SKM-1 (cell line): Measurements from ENCODE around the gene EIF4A3.

ENCODE experiments used
- DNase-seq: peaks from one replicate; lab custom pipeline; 2025; ENCODE audit not compliant: unreplicated experiment; lab: John Stamatoyannopoulos, UW

EIF4A3 gene

DNA sequence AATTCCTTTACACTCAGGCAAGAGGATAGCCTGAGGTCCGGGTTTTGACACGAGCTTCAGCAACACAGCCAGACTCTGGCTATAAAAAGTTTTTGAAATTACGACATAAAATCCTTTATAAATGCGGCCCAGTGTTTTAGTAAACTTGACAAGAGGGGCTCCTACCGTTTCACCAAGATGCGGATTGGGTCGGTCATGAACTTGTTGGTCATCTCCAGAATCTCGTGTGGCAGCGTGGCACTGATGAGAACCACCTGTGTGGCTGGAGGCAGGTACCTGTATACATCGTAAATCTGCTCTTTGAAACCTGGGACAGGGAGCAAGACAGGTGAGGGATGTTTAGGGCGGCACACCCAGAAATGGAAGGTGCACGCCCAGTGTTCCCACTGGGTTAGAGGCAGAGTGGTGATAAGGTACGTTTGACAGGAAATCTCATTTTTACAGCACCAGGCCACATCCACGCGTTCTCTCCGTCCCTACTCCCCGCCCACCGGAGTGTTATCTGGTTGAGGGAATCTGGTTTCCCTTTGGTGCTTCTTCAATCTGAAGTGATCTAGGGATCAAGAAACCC lies 8.0 kb downstream of the EIF4A3 start:
- DNase-seq: no peak

DNA sequence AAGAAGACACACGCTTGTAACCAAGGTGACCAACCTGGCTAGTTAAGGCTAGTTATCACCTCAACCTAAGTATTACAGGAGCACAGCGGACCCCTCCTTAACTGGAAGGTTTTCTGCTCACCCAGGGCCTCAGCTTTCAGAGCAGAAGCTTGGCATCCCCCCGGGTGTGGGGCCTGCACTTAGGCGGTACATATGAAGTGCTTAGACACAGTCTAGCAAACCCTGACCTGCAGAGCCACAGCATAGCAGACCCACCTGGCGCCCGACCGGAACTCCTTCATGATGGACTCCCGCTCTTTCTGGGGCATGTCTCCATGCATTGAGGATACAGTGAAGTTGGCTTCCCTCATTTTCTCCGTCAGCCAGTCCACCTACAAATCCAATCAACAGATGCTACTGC lies 9.8 kb downstream of the EIF4A3 start:
- no peak for DNase-seq

DNA sequence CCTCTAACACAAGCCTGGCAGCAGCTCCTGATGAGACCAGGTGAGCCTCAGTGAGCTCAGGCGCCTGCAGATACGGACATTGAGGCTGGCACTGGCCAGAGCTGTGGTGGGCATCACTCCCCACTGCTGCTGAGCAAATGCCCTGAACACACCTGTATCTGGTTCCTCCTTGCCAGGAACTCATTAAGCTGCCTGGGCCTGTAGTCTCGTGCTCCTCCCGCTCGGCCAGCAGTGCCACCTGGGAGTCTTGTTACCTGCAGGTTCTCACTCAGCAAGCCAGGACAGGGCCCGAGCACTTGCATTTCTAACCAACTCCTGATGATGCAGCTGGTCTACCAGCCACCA lies 13.3 kb downstream of the EIF4A3 start:
- DNase-seq: no peak

DNA sequence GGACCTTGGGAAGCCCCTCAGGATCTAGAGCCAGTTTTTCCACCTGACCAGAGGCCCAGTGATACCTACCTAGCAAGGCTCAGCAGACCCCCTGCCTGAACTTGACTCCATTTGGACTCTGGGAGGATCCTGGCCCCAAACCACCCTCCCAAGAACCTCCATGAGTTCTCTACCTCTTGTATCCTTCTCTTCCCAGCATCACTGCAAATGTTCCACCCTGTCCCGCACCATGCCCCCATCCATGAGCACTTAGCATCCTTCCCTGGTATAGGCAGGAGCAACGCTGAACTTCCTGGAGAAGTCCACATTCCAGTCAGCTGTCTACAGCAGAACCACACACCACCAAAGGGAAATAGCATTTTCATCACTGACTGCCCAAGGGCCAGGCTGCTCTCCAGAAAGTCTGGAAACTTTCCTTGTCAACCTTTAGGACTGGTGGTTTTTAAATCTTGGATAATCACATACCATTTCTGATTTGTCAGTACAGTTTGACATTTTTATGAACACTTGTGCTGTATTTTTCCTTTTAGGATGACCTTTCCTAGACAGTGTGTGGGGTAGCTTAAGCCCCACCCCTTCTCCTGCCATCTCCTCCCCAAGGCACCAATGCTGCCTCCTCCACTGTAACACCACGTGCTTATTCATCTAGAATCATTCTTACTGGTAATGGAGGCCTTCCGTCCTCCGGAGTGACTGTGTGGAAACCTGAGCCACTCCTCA lies 13.9 kb downstream of the EIF4A3 start:
- DNase-seq: no peak

DNA sequence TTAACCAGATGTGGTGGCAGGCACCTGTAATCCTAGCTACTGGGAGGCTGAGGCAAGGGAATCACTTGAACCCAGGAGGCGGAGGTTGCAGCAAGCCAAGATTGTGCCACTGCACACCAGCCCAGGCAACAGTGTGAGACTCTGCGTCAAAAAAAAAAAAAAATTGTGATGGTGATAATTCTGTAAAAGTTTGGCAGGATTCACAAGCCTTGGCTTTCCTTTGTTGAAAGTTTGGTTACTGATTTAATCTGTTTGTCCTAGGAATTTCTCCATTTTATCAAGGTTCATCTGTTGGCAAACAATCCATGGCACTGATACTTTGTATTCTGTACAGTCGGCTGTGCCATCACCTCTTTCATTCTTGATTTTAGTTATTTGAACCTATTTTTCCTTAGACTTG lies 15.9 kb downstream of the EIF4A3 start:
- no peak for DNase-seq

DNA sequence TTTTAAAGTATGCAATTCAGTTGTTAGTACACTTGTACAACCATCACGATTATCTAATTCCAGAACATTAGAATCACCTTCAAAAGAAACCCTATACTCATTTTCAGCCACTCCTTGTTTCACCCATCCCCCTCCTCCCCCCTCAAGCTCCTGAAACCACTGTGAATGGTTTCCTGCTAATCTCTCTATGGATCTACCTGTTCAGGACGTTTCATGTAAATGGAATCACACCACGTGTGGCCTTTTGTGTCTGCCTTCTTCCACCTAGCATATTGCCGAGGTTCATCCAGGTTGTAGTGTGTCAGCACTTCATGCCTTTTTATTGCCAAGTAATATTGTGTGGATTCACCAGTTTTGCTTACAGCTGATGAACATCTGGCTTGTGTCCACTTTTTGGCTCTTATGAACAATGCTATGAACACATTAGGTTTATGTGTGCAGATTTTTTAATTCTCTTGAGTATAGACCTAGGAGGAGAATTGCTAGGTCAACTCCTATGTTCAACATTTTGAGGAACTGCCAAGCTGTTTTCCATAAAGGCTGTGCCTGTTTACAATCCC lies 17.8 kb downstream of the EIF4A3 start:
- no peak for DNase-seq

DNA sequence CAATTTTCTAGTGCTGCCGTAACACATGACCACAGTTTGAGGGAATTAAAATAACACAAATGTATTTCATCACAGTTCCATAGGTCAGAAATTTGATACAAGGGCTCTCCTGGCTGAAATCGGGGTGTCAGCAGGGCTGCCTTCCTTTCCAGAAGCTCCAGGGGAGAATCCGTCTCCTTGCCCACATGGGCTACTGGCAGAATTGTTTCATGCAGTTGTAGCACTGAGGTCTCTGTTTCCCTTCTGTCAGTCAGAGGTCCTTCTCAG lies 20.5 kb downstream of the EIF4A3 start:
- no peak for DNase-seq

DNA sequence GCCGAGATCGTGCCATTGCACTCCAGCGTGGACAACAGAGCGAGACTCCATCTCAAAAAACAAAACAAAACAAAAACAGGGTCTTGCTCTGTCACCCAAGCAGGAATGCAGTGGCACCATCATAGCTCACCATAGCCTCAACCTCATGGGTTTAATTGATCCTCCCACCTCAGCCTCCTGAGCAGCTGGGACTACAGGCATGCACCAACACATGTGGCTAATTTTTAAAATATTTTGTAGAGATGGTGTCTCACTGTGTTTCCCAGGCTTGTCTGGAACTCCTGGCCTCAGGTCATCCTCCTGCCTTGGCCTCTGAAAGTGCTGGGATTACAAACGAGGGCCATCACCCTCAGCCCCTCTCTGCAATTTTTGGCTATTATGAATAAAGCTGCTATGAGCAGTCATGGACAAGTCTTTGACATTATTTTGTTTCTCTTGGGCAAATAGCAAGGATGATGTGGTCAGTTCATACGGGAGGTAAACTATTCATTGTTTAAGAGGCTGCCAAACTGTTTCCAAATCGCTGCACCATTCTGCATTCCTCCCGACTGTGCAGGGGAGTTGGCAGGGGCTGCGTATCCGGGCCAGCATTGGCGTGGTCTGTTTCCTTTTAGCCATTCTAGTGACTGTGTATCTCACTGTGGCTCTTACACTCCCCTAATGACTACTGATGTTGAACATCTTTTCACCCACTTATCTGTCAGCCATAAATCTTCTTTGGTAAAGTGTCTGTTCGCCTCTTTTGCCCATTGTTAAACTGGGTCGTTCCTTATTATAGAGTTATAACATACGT lies 21.1 kb downstream of the EIF4A3 start:
- no peak for DNase-seq

DNA sequence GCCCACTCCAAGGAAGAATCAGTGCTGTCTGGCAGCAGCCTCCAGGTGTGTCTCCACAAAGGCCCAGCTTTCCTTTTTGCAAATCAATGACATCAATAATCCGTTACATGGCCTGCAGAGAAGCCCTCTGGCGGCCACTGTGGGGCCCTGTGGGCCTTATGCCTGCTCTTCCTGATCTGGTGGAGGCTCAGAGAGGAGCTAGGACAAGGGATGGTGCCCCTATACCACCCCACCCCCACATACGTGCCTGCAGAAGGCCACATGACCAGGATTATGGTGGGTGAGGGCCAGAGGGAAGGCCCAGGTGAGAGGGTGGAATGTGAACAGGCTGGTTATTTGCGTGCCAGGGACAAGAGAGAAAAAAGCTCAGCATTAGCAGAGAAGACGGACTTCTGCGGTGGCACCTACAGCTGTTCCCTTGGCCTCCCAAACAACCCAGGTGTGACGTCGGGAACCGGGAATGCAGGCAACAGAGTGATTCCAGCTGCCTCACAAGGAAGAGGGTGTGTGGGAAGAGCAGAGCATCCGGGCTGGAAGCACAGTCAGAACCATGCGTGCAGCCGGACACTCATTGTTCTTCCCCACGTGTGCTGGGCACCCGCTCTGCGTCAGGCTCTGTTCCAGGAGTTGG lies 22.5 kb downstream of the EIF4A3 start:
- no peak for DNase-seq

DNA sequence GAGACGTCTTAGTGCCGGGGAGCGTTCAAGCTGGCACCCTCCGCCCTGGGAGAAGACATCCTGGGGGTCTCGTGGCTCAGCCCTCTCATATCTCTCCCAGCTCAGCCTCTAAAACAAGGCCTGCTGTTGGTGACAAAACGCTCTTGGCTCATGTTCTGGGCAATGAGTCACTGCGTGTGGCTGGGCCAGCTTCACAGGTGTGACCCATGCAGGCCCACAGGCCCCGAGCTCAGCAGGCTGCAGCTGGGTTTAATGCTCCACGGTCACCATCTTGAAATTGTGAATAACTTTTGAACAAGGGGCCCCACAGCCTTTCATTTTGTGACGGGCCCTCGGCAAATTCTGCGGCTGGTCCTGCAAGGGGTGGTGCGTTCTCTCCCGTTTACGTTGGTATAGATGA lies 23.1 kb downstream of the EIF4A3 start:
- DNase-seq: no peak

DNA sequence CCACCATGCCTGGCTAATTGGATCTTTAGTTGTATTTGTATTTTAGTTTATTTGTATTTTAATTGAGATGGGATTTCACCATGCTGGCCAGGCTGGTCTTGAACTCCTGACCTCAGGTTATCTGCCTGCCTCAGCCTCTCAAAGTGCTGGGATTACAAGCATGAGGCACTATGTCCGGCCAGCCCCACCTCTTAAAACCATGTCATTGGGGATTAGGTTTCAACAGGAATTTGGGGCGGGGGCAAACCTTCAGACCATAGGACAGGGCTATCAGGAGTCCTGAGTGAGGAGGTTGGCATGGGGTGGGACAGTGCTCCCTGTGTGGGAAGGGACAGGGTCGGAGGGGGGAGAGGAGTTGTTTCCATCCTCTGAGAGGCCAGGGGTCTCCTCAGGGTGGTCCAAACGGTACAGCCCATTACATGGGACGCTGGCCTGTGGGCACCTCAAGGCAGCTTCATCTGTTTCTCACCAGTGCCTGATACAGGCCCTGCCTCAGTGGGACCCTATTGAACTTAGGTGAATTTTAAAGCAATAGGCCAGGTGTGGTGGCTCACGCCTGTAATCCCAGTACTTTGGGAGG lies 23.9 kb downstream of the EIF4A3 start:
- no peak for DNase-seq

DNA sequence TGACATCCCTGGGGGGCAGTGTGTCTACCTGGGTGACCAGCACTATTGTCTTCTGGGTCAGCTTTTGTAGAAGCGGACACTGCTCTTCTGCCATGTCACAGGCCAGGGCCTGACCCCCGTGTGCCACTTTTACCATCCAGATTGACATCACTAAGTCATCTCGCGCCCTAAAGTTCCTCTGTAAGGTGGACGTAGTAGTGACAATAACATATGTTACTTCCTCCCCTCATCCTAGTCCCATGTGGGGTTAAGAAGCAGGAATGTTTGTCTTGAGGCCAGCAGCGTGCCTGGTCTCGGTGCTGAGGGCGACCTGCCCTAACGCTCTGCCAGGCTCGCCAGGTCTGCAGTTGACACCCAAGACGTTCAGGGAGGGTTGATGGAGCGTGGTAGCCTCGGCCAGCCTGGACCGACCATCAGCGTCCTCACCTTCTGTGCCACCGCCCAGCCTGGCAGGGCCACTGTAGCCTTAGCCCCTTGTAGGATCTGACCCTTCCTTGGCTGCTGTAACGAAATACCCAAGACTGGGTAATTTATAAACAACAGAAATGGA lies 24.8 kb downstream of the EIF4A3 start:
- no peak for DNase-seq

DNA sequence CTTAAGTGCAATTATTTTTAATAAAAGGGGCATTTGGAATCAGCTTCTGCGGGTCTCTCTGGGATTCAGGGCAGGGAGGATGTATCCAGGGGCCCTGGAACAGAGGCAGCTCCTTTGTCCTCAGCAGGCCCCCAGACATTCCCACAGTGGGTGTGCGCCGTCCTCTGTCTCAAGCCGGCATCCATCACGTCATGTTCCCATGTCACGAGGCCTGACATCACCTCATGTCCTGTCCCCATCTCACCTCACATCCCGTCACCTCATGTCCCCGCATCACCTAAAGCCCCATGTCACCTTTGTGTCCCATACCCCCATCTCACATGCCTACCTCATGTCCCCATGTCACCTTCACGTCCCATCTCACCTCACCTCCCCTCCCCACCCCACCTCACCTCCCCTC lies 27.1 kb downstream of the EIF4A3 start:
- DNase-seq: no peak

DNA sequence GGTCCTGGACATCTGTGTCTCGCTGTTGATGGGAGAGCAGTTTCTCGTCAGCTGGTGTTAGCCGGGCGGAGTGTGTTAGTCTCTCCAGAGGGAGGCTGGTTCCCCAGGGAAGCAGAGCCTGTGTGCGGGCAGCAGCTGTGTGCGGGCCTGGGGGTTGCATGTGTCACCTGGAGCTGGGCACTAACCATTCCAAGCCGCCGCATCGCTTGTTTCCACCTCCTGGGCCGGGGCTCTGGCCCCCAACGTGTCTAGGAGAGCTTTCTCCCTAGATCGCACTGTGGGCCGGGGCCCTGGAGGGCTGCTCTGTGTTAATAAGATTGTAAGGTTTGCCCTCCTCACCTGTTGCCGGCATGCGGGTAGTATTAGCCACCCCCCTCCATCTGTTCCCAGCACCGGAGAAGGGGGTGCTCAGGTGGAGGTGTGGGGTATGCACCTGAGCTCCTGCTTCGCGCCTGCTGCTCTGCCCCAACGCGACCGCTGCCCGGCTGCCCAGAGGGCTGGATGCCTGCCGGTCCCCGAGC lies 27.6 kb downstream of the EIF4A3 start:
- no peak for DNase-seq

DNA sequence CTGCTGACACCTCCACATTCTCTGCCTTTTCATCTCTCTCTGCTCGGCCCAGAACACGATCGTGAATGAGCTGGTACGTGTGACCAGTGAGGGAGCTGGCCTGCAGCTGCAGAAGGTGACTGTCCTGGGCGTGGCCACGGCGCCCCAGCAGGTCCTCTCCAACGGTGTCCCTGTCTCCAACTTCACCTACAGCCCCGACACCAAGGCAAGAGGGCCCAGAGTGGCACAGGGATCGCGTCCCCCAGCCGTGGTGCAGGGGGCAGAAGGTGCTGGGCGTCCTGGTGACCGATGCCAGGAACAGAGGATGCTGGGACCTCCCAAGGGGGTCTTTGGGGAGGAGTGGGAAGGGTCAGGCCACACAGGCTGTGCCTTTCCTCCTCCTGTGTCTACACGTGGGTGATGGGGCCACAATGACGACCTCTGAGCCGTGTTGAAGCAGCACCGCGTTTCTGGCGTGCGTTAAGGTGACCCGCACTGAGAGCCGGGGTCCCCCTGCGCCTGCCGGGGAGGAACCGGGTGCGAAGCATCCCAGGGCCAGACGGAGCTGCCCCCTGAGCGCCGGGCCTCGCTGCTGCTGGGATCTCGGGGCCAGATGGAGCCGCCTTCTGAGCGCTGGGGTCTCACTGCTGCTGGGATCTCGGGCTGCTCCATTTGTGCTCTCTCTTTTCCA lies 28.2 kb downstream of the EIF4A3 start:
- DNase-seq: no peak

DNA sequence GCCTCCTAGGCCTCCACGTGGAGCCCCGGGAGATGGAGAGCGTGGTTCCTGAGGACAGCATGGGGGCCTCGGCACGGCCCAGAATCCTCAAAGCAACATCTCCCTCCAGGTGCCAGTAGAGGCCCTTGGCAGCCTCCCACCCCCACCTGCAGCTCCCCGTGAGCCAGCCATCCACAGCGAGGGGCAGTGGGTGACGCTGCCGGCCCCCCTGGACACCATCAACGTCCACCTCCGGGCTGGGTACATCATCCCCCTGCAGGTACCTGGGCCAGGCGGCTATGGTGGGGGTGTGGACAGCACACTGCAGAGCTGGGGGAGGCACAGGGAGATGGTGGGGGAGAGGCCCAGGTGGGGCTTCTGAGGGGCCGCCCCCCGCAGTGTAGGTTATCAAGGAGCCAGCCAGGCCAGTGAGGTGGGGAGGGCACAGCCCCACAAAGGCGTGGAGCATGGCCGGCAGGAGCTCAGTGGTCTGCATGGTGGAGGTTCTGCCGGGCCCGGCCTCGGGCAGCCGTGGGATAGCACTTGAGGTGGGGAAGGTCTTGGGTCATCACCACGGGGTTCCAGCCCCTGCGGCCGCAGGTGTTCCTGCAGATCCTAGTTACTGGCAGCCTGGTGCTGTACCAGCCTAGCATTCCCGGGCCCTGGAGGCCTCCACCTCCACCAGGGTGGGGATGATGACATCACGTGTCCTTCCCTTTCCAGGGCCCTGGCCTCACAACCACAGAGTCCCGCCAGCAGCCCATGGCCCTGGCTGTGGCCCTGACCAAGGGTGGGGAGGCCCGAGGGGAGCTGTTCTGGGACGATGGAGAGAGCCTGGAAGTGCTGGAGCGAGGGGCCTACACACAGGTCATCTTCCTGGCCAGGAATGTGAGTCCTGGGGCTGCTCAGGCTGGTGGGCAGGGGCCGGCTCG lies 29.2 kb downstream of the EIF4A3 start:
- DNase-seq: no peak

DNA sequence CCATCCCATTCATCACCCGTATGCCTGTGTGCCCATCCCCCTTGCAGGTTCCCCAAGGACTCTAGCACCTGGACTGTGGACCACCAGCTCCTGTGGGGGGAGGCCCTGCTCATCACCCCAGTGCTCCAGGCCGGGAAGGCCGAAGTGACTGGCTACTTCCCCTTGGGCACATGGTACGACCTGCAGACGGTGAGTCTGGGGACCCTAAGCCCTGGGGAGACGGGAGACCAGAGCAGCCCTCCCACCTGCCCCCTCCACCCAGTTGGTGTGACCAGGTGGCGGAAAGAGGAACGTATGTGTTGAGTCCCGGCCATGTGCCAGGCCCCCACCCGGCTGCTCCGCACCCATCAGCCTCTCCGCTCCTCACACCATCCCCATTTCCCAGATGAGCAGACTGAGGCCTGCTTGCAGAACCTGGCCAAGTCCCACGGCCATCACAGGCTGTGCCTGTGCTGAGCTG lies 30.0 kb downstream of the EIF4A3 start:
- no peak for DNase-seq

DNA sequence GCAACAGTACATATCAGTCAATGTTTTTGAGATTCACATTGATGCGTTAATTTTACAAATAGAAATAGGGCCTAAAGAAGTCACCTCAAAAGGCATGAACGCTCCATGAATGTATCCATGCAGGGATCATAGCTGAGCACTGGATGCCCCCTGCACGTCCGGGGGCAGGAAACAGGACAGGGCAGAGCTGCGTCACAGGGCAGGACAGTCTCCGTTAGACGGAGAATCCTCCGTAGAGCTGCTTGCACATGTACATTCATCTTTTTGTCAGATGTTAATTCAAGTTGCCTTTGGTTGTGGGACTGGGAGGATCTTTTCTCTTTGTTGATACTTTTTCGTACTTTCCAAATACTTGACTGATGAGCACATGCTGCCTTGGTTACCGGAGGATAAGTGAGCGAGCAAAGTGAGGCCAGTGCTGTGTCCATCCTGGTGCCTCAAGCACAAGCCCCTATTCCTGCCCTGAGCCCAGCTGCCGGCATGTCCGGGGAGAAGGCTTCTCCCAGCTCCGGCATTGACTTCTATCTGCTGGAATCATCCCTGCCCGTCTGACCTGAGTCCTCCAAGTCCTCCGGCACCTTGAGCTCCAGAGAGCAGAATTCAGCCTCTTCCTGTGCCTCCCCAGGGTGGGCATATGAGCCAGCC lies 30.5 kb downstream of the EIF4A3 start:
- no peak for DNase-seq

DNA sequence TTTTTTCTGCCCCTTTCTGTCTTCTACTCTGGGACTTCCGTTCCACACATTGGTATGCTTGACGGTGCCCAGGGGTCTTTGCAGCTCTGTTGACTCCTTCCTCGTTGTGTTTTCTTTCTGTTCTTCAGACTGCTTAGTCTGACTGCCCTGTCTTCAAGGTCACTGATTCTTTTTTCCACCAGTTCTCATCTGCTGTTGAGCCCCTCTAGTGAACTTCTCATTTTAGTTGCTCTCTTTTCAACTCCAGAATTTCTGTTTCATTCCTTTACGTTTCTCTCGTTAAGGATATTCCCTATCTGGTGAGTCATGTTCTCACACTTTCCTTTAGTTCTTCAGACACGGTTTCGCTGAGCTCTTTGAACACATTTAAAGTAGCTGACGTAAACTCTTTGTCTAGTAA lies 31.8 kb downstream of the EIF4A3 start:
- no peak for DNase-seq
